ENCODE results near the gene MEOX2. TPM values are rescaled to one million over a fixed set of nuclear protein-coding genes. Genes with fewer than 3 reads are reported as not detected.

Gene MEOX2
- polyA plus RNA-seq, 10 donors: 42.1 to 101 (median 76.2) TPM

- DNase-seq: peak in 1 of 3 donors; percentile 67
Measured at GRCh38 chr7:15682751-15683245, 3.7 kb downstream of the MEOX2 start.

GRCh38 chr7:15682111-15682510, 4.4 kb downstream of the MEOX2 start:
- DNase-seq: no peak

GRCh38 chr7:15681631-15682030, 4.9 kb downstream of the MEOX2 start:
- peak in 1 of 3 donors; percentile 55 for DNase-seq

GRCh38 chr7:15681186-15681585, 5.3 kb downstream of the MEOX2 start:
- no peak for DNase-seq

GRCh38 chr7:15680446-15680845, 6.0 kb downstream of the MEOX2 start:
- DNase-seq: peak in 1 of 3 donors; percentile 74

- peak in 1 of 3 donors; percentile 61 for DNase-seq
Measured at GRCh38 chr7:15679306-15679705, 7.2 kb downstream of the MEOX2 start.

- no peak for DNase-seq
Measured at GRCh38 chr7:15678653-15679052, 7.8 kb downstream of the MEOX2 start.

GRCh38 chr7:15675379-15675778, 11.1 kb downstream of the MEOX2 start:
- no peak for DNase-seq

- DNase-seq: peak in 1 of 3 donors; percentile 34
Measured at GRCh38 chr7:15674586-15674985, 11.9 kb downstream of the MEOX2 start.

- peak in 2 of 3 donors; percentile 82 to 90 for DNase-seq
Measured at GRCh38 chr7:15669443-15670090, 16.9 kb downstream of the MEOX2 start.

GRCh38 chr7:15667991-15668390, 18.5 kb downstream of the MEOX2 start:
- no peak for DNase-seq

GRCh38 chr7:15662451-15662850, 24.0 kb downstream of the MEOX2 start:
- DNase-seq: peak; percentile 74 to 92 (median 79)

GRCh38 chr7:15658247-15658646, 28.2 kb downstream of the MEOX2 start:
- no peak for DNase-seq

GRCh38 chr7:15652776-15653290, 33.6 kb downstream of the MEOX2 start:
- DNase-seq: no peak

- no peak for DNase-seq
Measured at GRCh38 chr7:15651693-15652092, 34.8 kb downstream of the MEOX2 start.

- DNase-seq: no peak
Measured at GRCh38 chr7:15650787-15651186, 35.7 kb downstream of the MEOX2 start.

- no peak for DNase-seq
Measured at GRCh38 chr7:15648461-15648961, 38.0 kb downstream of the MEOX2 start.

GRCh38 chr7:15647309-15647708, 39.2 kb downstream of the MEOX2 start:
- DNase-seq: no peak

GRCh38 chr7:15643000-15643705, 43.3 kb downstream of the MEOX2 start:
- no peak for DNase-seq

GRCh38 chr7:15628876-15629275, 57.6 kb downstream of the MEOX2 start:
- no peak for DNase-seq

GRCh38 chr7:15626041-15626440, 60.4 kb downstream of the MEOX2 start:
- no peak for DNase-seq

GRCh38 chr7:15625466-15625865, 61.0 kb downstream of the MEOX2 start:
- DNase-seq: no peak

GRCh38 chr7:15621468-15621867, 65.0 kb downstream of the MEOX2 start:
- DNase-seq: no peak
